Sciatic nerve (tissue), 2 donors: ENCODE measurements around the gene FCN1. TPM values are rescaled to one million over a fixed set of nuclear protein-coding genes. Genes with fewer than 3 reads are reported as not detected.

Experiments
- ATAC-seq: fragments of 200-7000 bp; cut with Tn5 transposase; one replicate; pipeline ENCODE4 v1.9.1; 2020; ENCODE audit warnings: mild to moderate bottlenecking, moderate library complexity
- DNase-seq: peaks from one replicate; pipeline ENCODE4 v3.0.0-alpha.2; 2020; ENCODE audit warnings: low spot score
- intact Hi-C: fragments of 100-400 bp; cut with DNase I; formaldehyde crosslinking; loops from one replicate; pipeline ENCODE4 v1.14.2; 2022
- total RNA-seq: library from RNA; stranded (reverse); fragmentation: NEBNext Ultra II Directional; extraction: Animal tissue kit (Norgen Biotek cat#: 25700); gene quantifications from one replicate; pipeline ENCODE4 v1.2.1, GENCODE V29; 2021
- donor health status: DM: no; HTN: no; CAD: no.
- donor health status: DM: no; HTN: no; CAD: no.

Gene FCN1
- total RNA-seq, 1 donor from 2014 or later = 16.1 TPM

DNA sequence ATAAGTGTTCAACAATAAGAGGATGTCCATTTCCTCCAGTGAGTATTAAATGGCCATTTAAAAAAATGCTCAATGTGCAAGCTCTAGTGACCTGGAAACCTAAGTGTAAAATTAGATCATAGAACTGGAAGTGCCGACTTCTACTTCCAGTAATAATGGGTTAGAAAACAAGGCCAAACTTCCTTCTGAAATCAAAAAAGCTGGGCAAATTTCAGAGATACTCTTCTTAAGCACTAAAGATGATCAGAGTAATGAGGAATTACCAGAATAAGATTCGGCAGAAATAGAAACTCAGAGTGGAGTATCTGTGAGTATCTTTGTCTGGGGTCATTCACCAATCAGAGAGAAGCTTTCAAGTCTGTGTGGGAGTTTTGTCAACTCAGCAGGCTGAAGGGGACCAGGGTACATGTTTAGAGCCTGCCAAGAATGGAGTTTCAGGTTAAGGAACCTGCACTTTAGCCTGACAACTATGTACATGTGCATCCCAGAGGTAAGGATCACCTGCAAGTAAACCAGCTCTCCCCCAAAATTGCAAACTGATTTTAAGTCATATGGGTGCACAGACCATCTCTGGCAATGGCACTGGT lies 20.0 kb downstream of the FCN1 start:
- no peak for ATAC-seq
- intact Hi-C loops = no loop called here

DNA sequence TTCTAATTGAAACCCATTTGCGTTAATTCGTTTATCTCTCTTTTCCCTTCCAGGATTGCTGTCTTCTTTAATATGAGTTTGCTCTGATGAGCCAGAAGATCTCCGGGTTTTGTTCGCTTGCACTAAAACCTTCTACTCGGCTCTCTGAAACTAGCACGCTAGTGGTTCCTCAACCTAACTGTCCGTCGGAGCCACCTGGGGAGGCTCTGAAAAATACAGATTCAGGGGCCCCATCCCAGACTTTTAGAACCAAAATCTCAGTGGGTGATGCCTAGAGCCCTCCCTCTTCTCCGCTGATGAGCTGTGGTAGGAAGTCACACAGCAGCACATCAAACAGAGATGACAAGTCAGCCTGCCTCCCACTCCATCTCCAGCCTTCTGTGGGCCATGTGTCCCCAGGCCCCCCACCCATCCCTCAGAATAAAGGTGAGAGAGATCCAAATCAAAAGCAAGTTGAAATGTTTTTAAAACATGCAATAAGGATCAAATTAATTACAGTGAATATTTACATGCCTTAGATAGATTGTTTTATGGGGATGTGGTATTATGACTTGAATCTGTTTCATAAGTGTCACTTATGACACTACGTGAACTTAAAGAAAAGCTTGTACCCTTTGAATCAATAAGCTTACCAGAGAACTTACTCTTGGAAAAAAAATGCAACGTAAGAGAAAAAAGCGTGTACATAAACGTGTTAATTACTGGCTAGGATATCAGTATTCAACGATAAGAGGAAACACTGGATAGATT lies 20.7 kb downstream of the FCN1 start:
- DNase-seq (peak; percentile 27), ATAC-seq (no peak)
- intact Hi-C loops = no loop called here

More for the DNA sequence above, 20.0 kb downstream of the FCN1 start:
- DNase-seq = no peak

DNA sequence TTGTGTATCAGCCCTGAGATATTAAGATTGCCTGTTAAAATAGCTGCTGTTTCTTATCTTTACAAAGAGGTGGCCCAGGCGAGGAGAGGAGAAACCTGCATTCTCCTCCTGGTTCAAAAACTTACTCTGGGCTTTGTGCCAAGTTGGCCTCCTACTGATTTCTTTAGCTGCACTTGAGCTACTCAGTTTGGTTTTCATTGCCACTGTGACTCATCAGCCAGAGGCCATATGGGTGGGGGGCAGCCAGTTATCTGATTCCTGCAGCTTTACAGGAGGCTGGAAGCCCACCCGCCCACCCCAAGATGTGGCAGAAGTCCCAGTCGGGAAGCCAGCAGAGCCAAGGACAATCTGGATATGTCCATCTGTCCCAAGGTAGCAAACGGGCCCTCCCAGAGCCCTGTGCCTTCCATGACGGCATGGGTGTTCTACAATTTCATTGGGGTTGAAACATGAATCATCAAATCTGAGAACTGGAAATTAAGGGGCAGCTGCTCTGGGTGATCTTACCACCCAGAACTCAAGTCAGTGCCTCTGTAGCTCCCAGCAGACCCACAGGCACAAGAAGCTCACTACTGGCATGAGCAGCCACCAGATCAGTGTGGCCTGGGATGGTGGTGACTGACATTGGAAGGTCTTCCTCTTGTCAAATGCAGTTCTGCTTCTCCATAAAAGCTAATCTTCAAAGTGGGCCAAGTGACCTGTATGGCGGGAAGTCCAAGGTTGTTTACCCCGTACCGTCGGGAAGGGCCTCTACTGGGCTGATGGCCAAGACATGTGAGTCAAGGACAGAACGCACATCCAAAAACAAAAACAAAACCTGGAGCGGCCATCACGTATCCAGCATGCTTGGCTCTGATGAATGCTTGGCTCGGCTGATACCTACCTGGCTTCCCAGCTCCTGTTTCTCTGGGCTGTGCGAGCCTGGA lies 21.5 kb downstream of the FCN1 start:
- peak; percentile 84 for ATAC-seq
- peak; percentile 80 for DNase-seq
- intact Hi-C loops = no loop called here

DNA sequence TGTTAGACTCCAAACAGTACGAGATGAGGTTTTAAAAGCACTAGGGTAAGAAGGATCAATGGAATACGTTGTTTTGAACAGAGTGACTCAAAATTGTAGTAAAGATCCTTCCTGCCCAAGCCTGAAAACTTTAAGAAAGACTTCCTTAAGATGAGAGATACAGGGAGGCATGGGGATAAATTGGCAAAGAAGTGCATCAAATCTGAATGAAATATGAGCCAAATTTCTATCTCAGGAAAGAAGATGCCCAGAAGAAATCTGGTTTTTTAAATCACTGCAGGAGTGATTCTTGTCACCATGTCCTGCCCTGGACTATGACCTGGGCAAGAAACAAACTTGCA lies 22.2 kb downstream of the FCN1 start:
- ATAC-seq = no peak
- intact Hi-C loops = no loop called here
- DNase-seq = no peak

DNA sequence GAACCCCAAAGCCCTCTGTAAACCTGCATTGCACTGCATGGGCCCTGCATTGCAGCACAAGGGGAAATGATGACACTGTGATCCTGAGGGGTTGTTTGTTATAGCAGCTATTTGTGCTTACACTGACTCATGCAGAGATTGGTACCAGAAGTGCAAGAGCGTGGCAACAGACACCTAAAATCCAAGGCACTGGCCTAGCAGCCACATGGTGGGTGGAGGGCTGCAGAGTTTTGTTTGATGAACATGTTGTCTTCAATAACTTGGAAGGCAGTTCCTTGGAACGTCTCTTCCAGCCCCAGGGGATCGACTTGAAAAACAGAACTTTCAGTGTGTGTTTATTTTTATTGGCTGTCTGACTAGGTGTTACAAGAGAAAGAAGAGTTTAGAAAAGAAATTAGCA lies 22.6 kb downstream of the FCN1 start:
- peak; percentile 85 for ATAC-seq
- peak; percentile 56 for DNase-seq
- intact Hi-C loops = no loop called here

DNA sequence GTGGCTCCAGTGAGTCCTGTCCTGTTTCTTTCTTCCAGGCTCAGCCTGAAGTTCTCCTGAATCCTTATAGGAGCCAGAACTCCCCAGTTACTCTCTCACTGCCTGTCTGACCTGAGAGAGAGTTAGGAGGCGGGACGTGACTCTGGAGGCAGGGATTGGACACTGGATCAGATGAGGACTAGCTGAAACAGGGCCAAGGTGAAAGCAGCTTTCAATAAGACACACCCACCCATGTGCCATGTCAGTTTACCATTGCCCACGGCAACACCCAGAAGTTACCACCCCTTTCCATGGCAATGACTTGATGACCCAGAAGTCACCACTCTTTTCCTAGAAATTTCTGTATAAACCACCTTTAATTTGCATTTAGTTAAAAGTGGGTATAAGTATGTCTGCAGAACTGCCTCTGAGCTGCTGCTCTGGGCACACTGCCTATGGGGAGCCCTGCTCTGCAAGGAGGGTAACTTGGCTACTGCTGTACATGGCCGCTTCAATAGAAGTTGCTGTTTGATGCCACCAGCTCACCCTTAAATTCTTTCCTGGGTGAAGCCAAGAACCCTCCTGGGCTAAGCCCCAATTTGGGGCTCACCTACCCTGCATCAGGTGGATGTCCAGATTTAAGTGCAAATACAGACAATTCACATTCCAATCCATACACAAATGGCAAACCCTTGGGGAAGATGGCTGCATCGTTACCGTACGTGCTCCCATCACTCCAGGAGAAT lies 23.4 kb downstream of the FCN1 start:
- DNase-seq (peak; percentile 31), ATAC-seq (no peak)
- intact Hi-C loops = no loop called here

DNA sequence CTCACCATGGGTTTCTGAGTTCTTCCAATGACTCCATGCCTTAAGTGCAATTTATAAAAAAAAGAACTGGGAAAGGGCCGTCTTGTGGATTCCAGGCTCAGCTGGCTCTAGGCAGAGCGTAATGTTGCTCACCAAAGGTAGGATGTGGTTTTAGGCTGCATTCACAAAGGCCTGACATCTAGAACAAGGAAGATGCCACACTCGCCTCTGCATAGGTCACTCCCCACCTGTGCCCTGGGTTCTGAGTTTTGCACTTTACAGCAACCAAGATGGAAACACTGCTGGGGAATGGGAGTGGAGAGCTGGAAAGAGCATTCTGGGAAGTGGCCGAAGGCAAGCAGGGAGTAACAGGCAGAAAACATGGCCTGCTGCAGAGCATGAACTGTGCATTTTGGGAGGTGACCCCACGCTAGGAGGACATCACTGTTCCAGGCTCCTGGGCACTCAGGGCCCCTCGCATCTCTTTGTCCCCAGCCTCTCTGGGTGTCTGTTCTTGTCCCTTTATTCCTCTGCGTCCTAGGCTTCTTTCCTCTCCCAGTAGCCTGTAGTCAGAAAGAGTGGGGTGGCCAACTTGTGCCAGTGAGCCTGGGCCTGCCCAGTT lies 24.8 kb downstream of the FCN1 start:
- intact Hi-C loops = no loop called here
- DNase-seq (peak; percentile 33), ATAC-seq (no peak)

DNA sequence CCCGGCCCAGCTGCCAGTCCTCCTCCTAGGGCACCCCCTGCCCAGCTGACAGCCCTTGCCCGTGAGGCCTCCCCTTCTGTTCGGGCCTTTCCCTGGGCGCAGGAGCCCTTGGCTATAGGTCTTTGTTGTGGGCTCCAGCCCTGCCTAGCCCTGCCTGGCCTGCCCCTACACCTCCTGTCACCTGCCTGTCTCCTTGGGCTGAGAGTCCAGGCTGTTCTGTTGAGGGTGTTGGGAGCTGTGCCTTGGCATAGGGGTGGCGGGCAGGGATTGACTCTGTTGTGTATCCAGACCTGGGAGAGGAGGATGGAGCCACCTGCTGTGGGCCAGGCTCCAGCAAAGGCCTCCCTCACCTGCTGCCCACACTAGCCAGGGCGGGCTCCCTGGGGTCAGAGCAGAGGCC lies 25.5 kb downstream of the FCN1 start:
- intact Hi-C loops = no loop called here
- ATAC-seq (no peak), DNase-seq (peak; percentile 33)

DNA sequence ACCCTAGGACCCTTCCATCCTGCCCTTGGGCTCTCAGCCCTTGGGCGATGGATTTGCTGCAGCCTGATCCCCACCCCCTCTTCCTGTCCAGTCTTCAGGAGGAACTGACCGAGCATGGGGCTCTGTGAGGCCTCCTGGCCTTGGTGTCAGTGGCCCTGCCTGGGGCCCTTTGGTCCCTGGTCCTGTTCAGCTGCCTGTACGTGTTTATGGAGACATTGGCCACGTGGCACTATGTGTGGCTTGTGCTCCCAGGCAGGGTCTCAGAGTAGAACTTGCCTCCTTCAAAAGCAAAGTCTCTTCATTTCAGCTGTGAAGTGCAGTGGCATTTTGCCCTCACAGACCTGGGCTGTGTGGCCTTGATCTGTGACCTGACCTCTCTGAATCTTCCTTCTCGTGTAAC lies 26.0 kb downstream of the FCN1 start:
- no peak for ATAC-seq
- peak; percentile 42 for DNase-seq
- intact Hi-C loops = no loop called here

DNA sequence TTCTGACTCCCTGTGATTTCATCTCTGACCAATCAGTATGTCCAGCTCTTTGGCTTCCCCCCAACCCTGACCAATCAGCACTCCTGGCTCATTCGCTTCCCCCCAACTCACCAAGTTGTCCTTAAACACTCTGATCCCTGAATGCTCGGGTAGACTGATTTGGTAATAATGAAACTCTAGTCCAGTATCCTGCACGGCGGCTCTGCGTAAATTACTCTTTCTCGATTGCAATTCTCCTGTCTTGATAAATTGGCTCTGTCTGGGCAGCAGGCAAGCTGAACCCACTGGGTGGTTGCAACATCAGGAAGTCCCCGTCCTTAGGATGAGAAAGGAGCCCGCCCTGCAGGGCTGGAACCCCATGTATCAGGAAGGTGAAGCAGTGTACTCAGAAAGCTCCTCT lies 26.7 kb downstream of the FCN1 start:
- ATAC-seq = no peak
- DNase-seq = peak; percentile 43
- intact Hi-C loops = no loop called here

DNA sequence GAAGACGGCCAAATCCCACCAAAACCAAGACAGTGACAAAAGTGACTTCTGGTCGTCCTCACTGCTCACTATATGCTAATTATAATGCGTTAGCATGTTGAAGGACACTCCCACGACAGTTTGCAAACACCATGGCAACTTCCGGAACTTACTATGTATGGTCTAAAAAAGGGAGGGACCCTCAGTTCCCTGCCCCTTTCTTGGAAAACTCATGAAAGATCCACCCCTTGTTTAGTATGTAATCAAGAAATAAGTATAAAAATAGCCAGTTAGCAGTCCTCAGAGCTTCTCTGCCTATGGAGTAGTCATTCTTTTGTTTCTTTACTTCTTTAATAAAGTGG lies 27.6 kb downstream of the FCN1 start:
- ATAC-seq = no peak
- intact Hi-C loops = no loop called here

DNA sequence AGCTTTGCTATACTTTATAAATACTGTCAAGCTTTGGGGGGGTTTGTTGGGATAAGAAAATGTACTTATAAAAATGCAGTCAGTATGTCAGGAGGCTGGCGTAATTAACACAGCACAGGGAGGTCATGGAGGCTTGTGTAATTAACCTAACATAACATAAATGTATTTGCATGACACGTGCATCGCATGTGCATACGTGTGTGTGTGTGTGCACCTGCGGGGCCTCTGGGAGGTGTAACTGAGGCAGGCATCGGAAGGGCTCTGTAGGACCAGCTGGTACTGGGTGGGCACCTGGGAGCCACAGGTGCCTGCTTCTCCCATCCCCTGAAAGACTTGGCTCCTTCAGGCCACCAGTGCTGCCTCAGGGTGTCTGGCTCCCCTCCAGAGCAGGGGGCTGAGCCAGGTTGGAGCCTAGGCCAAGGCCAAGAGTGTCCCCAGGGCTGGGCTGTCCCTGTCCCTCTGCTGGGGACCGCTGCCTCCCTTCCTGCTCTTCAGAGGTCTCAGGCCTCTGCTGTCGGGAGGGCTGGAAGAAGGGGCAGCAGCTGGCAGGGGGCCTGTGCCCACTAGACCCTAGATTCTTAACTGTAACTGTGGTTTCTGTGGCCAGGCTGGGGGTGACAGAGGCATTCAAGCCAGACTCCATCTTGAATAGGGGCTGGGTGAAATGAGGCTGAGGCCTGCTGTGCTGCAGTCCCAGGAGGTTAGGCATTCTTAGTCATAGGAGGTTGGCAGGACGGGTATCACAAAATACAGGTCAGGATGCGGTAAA lies 28.1 kb downstream of the FCN1 start:
- intact Hi-C loops = no loop called here
- DNase-seq (no peak), ATAC-seq (no peak)

More for the DNA sequence above, 27.6 kb downstream of the FCN1 start:
- DNase-seq = no peak

DNA sequence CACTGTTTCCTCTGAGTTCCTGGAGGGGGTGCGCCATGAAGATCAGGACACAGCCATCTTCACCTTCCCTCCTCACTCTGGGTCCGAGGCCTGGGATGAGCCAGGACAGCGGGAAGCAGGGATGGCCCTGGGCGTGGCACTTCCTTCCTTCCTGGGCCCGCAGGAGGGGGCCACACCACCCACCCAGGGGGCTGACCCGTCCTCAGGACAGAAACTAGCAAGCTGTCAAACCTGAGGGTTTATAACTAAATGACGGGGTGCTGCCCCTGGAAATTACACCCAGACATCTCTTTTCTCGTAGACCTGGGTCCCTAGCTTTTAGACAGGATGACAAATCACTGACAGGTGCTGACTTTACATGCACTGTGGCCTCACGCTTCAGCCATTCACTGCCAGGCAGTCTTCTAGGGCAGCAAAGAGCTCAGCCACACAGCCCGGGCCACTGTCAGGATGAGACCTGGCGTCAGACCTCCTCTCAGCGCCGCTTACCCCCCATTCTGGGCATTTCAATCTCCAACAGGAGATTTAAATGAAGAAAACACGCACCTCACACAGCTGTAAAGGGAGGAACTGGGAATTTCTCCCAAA lies 29.0 kb downstream of the FCN1 start:
- no peak for DNase-seq
- intact Hi-C loops = no loop called here
- no peak for ATAC-seq

DNA sequence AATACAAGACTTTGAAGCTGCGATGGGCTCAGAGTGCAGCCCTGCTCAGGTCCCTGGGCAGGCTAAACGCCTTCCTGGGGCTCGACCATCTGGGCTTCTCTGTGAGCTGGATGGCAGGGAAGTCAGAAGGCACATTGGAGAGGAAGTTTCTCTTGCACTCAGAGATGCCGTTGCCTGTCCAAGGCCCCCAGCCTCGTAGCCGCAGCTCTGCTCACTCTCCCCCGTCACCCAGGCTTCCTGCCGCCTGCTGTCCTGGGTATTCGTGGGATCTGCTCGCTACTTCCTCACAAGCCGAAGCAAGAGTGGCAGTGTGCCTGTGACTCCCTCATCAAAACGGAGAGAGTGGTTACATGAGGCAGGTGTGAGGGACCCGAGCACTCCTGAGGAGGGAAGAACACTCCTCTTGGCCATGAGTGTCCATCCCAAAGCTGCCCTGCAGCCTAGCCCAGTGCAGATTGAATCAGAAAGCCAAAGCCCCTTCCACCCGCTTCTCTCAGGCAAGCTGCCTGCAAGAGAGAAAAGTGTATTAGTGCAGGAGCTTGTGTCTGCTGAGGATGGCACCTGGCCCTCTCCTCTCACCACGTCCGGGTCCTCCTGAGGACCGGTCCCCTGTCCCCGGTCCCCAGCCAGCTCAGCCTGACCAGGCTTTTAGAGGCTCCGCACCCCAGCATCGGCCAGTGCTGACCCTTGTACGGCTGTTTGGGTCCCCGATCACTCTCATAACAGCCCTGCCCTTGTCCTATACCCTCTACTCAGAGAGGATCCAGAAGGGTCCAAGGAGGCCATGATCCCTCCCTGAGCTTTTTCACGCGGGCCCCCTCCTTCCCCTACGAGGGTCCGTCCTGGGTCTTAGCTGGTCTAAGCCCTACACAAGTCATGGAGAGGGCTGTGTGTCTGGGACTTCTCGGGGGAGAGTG lies 29.8 kb downstream of the FCN1 start:
- intact Hi-C loops = no loop called here
- no peak for DNase-seq
- no peak for ATAC-seq

DNA sequence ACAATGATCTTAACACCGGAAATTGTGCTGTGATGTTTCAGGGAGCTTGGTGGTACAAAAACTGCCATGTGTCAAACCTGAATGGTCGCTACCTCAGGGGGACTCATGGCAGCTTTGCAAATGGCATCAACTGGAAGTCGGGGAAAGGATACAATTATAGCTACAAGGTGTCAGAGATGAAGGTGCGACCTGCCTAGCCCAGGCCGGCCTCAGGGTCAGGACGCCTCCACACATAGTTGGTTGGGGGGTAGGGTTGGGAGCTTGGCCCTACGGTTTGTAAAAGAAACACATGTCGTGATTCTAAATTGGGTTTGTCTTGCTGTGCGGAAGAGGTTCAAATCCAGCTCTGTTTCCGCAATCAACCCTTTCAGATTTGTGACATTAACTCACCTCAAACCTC lies 30.5 kb downstream of the FCN1 start:
- ATAC-seq = no peak
- intact Hi-C loops = no loop called here
- DNase-seq = no peak

DNA sequence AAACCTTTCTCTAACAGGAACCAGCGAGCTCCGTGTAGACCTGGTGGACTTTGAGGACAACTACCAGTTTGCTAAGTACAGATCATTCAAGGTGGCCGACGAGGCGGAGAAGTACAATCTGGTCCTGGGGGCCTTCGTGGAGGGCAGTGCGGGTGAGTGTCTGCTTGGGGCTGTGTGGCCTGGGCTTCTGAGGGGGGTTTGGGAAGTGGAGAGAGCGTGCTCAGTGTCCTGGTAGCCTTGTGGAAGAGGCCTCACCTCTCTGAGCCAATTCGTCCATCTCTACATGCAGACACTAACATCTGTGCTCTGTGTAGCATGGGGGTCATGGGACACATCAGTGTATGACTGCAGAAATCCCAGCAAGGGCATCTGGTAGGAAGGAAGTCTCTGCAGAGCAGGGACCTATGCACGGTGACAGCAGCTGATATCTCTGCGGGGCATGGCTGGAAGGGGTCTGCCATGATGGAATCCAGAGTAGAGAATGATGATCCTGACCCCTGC lies 31.2 kb downstream of the FCN1 start:
- intact Hi-C loops = no loop called here
- DNase-seq (no peak), ATAC-seq (no peak)
